Liver (tissue), 9 donors: Measurements from ENCODE around the gene CXCL1. TPM values are rescaled to one million over a fixed set of nuclear protein-coding genes. Genes with fewer than 3 reads are reported as not detected.

Experiments used
- DNase-seq: peaks from one replicate; pipeline ENCODE4 v3.0.0-alpha.2; 2017; ENCODE audit warnings: low spot score
- H3K27ac ChIP-seq, 2 donors: one replicate each; pipeline ENCODE4 v1.7.0; 2013; ENCODE audit warnings: inconsistent platforms in 2 of 2, low read length in 2 of 2, control low read depth in 1 of 2, low read depth in 1 of 2, mild to moderate bottlenecking in 1 of 2
- H3K27me3 ChIP-seq, 4 donors: one replicate each; pipeline versions ENCODE4 v1.6.1 to v1.7.0; 2013; ENCODE audit warnings: low read length in 3 of 4, inconsistent platforms in 1 of 4, mild to moderate bottlenecking in 1 of 4, moderate library complexity in 1 of 4; ENCODE audit not compliant: control insufficient read depth in 4 of 4, insufficient read depth in 4 of 4
- H3K36me3 ChIP-seq, 4 donors: one replicate each; pipeline versions ENCODE4 v1.6.1 to v1.7.0; 2013; ENCODE audit warnings: low read length in 3 of 4, mild to moderate bottlenecking in 3 of 4, low read depth in 1 of 4, moderate library complexity in 1 of 4; ENCODE audit not compliant: control insufficient read depth in 4 of 4, insufficient read depth in 3 of 4
- H3K4me1 ChIP-seq, 4 donors: one replicate each; pipeline versions ENCODE4 v1.6.1 to v1.7.0; 2013; ENCODE audit warnings: low read length in 3 of 4, mild to moderate bottlenecking in 3 of 4, moderate library complexity in 1 of 4; ENCODE audit not compliant: control insufficient read depth in 4 of 4, insufficient read depth in 4 of 4
- H3K4me3 ChIP-seq, 3 donors: one replicate each; pipeline versions ENCODE4 v1.6.1 to v1.7.0; 2013; ENCODE audit warnings: low read length in 3 of 3, control low read depth in 1 of 3, low read depth in 1 of 3, mild to moderate bottlenecking in 1 of 3
- H3K9ac ChIP-seq, 2 donors: one replicate each; pipeline ENCODE4 v1.7.0; 2013; ENCODE audit warnings: low read length in 2 of 2, mild to moderate bottlenecking in 2 of 2, moderate library complexity in 2 of 2, control low read depth in 1 of 2, low read depth in 1 of 2
- H3K9me3 ChIP-seq, 4 donors: one replicate each; pipeline versions ENCODE4 v1.6.1 to v1.7.0; 2013; ENCODE audit warnings: low read length in 3 of 4; ENCODE audit not compliant: control insufficient read depth in 4 of 4
- EGR1 ChIP-seq, 2 donors: IDR thresholded peaks; 2 replicates each; pipeline ENCODE4 v1.6.1; 2016 to 2018; ENCODE audit warnings: antibody characterized with exemption in 2 of 2, low read depth in 2 of 2
- FOXA1 ChIP-seq: IDR thresholded peaks from 2 replicates; pipeline ENCODE4 v1.6.1; 2016; ENCODE audit warnings: antibody characterized with exemption
- FOXA2 ChIP-seq: IDR thresholded peaks from 2 replicates; pipeline ENCODE4 v1.6.1; 2016; ENCODE audit warnings: antibody characterized with exemption
- GABPA ChIP-seq, 2 donors: IDR thresholded peaks in 1 of 2; conservative IDR thresholded peaks in 1 of 2; 2 replicates each; pipeline ENCODE4 v1.6.1; 2016; ENCODE audit warnings: antibody characterized with exemption in 2 of 2, mild to moderate bottlenecking in 1 of 2, moderate library complexity in 1 of 2
- HNF4A ChIP-seq, 2 donors: conservative IDR thresholded peaks; 2 replicates each; pipeline ENCODE4 v1.6.1; 2016; ENCODE audit warnings: antibody characterized with exemption in 2 of 2, mild to moderate bottlenecking in 2 of 2
- HNF4G ChIP-seq: IDR thresholded peaks from 2 replicates; pipeline ENCODE4 v1.6.1; 2016; ENCODE audit warnings: antibody characterized with exemption
- JUND ChIP-seq, 2 donors: IDR thresholded peaks; 2 replicates each; pipeline ENCODE4 v1.6.1; 2016; ENCODE audit warnings: antibody characterized with exemption in 2 of 2
- NR2F2 ChIP-seq: IDR thresholded peaks from 2 replicates; pipeline ENCODE4 v1.6.1; 2016; ENCODE audit warnings: antibody characterized with exemption
- RAD21 ChIP-seq, 2 donors: IDR thresholded peaks; 2 replicates each; pipeline ENCODE4 v1.6.1; 2016; ENCODE audit warnings: antibody characterized with exemption in 2 of 2, mild to moderate bottlenecking in 2 of 2
- SP1 ChIP-seq: IDR thresholded peaks from 2 replicates; pipeline ENCODE4 v1.6.1; 2018; ENCODE audit warnings: antibody characterized with exemption, mild to moderate bottlenecking
- YY1 ChIP-seq: IDR thresholded peaks from 2 replicates; pipeline ENCODE4 v1.6.1; 2016; ENCODE audit warnings: antibody characterized with exemption, mild to moderate bottlenecking
- WGBS: extraction: QIAGEN DNeasy Blood & Tissue Kit; methylation state at CpG from one replicate; pipeline ENCODE4 v1.1.7; 2013; 5-methylcytosine and 5-hydroxymethylcytosine counted together
- polyA plus RNA-seq, 2 donors: library from polyadenylated mRNA; stranded (reverse) in 1 of 2; unstranded in 1 of 2; fragments of 200-250 nt in 1 of 2; fragments of >200 nt in 1 of 2; fragmentation: Nextera tagmentation in 1 of 2; extraction: Ambion mirVana in 1 of 2; gene quantifications; one replicate each; pipeline versions ENCODE4 v1.2.1 to v1.2.3, GENCODE V29; 2013 to 2015
- total RNA-seq, 2 donors: library from RNA; depleted of rRNA; stranded (reverse); fragments of >200 nt; gene quantifications; one replicate each; pipeline ENCODE4 v1.2.3, GENCODE V29; 2014
- TF ChIP-seq, protein P1 (sequence below): IDR thresholded peaks from 2 replicates; pipeline ENCODE4 v1.6.1; 2016; ENCODE audit warnings: antibody characterized with exemption, mild to moderate bottlenecking
- TF ChIP-seq, protein P2 (sequence below): IDR thresholded peaks from 2 replicates; pipeline ENCODE4 v1.6.1; 2016; ENCODE audit warnings: antibody characterized with exemption
- TF ChIP-seq, protein P3 (sequence below): fragments of 150-350 bp; IDR thresholded peaks from 2 replicates; pipeline ENCODE4 v1.5.1; 2017; ENCODE audit warnings: improper control_type of control experiment, low read depth, low read length; ENCODE audit not compliant: missing input control
- donor health status: healthy.
- donor health status: healthy.
- donor health status: healthy.
- donor health status: healthy.
- donor health status: healthy.

CXCL1 gene
- total and polyA plus RNA-seq, 4 donors, result 0.97 to 4.2 (median 2.8) TPM; not detected in 1

DNA sequence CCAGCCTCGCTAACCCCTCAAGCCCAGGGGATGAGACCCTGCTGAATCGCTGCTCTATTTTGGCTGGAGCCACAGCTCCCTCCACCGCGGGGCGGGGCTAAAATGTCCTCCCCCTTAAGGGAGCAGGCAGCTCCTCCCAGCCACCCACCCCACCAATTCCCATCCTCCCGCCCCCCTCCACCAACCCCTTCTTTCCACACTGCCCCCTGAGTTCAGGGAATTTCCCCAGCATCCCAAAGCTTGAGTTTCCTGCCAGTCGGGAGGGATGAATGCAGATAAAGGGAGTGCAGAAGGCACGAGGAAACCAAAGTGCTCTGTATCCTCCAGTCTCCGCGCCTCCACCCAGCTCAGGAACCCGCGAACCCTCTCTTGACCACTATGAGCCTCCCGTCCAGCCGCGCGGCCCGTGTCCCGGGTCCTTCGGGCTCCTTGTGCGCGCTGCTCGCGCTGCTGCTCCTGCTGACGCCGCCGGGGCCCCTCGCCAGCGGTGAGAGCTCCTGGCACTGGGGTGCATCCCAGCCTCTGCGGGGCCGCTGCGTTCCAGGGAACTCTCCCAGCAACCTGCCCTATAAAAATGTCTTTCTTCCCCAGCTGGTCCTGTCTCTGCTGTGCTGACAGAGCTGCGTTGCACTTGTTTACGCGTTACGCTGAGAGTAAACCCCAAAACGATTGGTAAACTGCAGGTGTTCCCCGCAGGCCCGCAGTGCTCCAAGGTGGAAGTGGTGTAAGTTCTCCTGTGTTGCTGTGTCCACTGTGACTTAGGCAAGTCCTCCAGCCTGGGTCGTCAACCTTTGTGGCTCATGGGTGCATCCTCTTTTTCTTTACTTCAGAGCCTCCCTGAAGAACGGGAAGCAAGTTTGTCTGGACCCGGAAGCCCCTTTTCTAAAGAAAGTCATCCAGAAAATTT is 32.6 kb upstream of the CXCL1 start, which contains the start of gene CXCL6:
Gene CXCL6, plus strand, starts transcription at position 306 of the 907 bp plus-strand sequence. Its CDS starts 73 bp downstream, at position 379.
- no peaks in the 10 kb centered on the region for H3K36me3 ChIP-seq
- peaks cover 0 to 2% (median 0%) of the 10 kb centered on the region in 4 donors for H3K27me3 ChIP-seq
- no peak for DNase-seq
- 8% methylated on average over 41 of the region's 41 CpGs for WGBS
- peaks cover 0 to 6% (median 3%) of the 10 kb centered on the region in 4 donors for H3K4me1 ChIP-seq
- no peak within 1 kb of the TSS for H3K9ac ChIP-seq
- H3K27ac ChIP-seq, result peak within 1 kb of the TSS in 1 of 2 donors; percentile 19
- H3K9me3 ChIP-seq, result no peaks in the 10 kb centered on the region
- TF ChIP-seq HNF4A (conservative IDR thresholded peaks at IDR 0.05), result no peak
- TF ChIP-seq HNF4G, result no peak
- no peak for TF ChIP-seq YY1
- peak within 1 kb of the TSS; percentile 20 to 42 (median 42) for H3K4me3 ChIP-seq

DNA sequence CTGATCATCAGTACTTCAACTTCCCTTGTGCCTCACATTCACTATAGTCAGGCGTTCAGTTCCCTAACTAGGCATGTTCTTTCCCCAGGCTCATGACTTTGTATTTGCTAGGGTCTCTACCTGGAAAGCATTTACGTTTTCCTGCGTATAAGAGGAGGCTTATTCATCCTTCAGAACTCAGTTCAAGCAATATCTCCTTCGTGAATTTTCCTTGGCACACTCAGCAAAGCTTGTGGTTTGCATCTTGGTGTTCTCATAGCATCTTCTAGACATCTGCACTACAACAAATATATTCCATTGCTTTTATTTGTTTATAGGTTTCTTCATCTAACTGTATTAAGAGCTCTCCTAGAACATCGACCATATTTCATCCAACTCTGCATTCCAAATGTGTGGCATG is 30.1 kb upstream of the CXCL1 start:
- Histone ChIP-seq H3K4me3 (no peak overlapping the region), H3K27ac (no peak overlapping the region), H3K4me1 (peaks cover 0 to 6% (median 3%) of the 10 kb centered on the region in 4 donors), H3K9me3 (no peaks in the 10 kb centered on the region), H3K9ac (no peak overlapping the region), H3K36me3 (no peaks in the 10 kb centered on the region), H3K27me3 (peaks cover 0 to 2% (median 0%) of the 10 kb centered on the region in 4 donors)
- 77% methylated on average over 5 of the region's 5 CpGs for WGBS
- no peak for DNase-seq
- TF ChIP-seq HNF4A (conservative IDR thresholded peaks at IDR 0.05) (no peak), GABPA (IDR thresholded peaks at IDR 0.05 in 1 of 2, conservative IDR thresholded peaks at IDR 0.05 in 1 of 2) (no peak), HNF4G (no peak), FOXA2 (no peak), RAD21 (IDR thresholded peaks at IDR 0.05) (no peak), EGR1 (IDR thresholded peaks at IDR 0.05; ENCODE audit: low read depth in 2 of 2) (no peak)
- TF ChIP-seq, protein P1, sequence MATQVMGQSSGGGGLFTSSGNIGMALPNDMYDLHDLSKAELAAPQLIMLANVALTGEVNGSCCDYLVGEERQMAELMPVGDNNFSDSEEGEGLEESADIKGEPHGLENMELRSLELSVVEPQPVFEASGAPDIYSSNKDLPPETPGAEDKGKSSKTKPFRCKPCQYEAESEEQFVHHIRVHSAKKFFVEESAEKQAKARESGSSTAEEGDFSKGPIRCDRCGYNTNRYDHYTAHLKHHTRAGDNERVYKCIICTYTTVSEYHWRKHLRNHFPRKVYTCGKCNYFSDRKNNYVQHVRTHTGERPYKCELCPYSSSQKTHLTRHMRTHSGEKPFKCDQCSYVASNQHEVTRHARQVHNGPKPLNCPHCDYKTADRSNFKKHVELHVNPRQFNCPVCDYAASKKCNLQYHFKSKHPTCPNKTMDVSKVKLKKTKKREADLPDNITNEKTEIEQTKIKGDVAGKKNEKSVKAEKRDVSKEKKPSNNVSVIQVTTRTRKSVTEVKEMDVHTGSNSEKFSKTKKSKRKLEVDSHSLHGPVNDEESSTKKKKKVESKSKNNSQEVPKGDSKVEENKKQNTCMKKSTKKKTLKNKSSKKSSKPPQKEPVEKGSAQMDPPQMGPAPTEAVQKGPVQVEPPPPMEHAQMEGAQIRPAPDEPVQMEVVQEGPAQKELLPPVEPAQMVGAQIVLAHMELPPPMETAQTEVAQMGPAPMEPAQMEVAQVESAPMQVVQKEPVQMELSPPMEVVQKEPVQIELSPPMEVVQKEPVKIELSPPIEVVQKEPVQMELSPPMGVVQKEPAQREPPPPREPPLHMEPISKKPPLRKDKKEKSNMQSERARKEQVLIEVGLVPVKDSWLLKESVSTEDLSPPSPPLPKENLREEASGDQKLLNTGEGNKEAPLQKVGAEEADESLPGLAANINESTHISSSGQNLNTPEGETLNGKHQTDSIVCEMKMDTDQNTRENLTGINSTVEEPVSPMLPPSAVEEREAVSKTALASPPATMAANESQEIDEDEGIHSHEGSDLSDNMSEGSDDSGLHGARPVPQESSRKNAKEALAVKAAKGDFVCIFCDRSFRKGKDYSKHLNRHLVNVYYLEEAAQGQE, result no peak
- TF ChIP-seq, protein P2, sequence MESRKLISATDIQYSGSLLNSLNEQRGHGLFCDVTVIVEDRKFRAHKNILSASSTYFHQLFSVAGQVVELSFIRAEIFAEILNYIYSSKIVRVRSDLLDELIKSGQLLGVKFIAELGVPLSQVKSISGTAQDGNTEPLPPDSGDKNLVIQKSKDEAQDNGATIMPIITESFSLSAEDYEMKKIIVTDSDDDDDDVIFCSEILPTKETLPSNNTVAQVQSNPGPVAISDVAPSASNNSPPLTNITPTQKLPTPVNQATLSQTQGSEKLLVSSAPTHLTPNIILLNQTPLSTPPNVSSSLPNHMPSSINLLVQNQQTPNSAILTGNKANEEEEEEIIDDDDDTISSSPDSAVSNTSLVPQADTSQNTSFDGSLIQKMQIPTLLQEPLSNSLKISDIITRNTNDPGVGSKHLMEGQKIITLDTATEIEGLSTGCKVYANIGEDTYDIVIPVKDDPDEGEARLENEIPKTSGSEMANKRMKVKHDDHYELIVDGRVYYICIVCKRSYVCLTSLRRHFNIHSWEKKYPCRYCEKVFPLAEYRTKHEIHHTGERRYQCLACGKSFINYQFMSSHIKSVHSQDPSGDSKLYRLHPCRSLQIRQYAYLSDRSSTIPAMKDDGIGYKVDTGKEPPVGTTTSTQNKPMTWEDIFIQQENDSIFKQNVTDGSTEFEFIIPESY, result no peak

DNA sequence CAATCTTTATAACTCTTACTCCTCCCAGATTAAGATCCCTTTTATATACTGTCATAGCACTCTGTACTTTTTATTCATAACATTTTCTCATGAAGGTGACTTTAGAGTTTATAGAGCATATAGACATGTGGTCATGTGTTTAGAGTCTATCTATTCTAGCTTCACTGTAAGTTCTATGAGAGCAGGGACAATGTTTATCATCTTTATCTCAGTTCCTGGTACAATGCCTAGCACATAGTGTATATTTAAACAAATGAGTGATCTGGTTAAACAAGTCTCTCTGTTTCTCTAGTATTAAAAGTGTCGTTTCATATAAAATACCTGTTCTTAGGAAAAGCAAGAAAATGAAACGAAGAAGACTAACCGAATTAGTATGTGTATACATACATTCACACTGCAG is 29.5 kb upstream of the CXCL1 start:
- H3K4me3 ChIP-seq, result no peak overlapping the region
- H3K4me1 ChIP-seq, result peaks cover 0 to 6% (median 3%) of the 10 kb centered on the region in 4 donors
- no peaks in the 10 kb centered on the region for H3K36me3 ChIP-seq
- no peaks in the 10 kb centered on the region for H3K9me3 ChIP-seq
- H3K27me3 ChIP-seq, result peaks cover 0 to 2% (median 0%) of the 10 kb centered on the region in 4 donors
- no peak overlapping the region for H3K27ac ChIP-seq
- H3K9ac ChIP-seq, result no peak overlapping the region
- WGBS, result 82% methylated on average over 3 of the region's 3 CpGs
- DNase-seq, result no peak
- TF ChIP-seq NR2F2 (no peak), HNF4A (conservative IDR thresholded peaks at IDR 0.05) (no peak), SP1 (no peak), JUND (IDR thresholded peaks at IDR 0.05) (no peak), FOXA1 (no peak), HNF4G (no peak), RAD21 (IDR thresholded peaks at IDR 0.05) (no peak), YY1 (no peak)
- TF ChIP-seq, protein P3, sequence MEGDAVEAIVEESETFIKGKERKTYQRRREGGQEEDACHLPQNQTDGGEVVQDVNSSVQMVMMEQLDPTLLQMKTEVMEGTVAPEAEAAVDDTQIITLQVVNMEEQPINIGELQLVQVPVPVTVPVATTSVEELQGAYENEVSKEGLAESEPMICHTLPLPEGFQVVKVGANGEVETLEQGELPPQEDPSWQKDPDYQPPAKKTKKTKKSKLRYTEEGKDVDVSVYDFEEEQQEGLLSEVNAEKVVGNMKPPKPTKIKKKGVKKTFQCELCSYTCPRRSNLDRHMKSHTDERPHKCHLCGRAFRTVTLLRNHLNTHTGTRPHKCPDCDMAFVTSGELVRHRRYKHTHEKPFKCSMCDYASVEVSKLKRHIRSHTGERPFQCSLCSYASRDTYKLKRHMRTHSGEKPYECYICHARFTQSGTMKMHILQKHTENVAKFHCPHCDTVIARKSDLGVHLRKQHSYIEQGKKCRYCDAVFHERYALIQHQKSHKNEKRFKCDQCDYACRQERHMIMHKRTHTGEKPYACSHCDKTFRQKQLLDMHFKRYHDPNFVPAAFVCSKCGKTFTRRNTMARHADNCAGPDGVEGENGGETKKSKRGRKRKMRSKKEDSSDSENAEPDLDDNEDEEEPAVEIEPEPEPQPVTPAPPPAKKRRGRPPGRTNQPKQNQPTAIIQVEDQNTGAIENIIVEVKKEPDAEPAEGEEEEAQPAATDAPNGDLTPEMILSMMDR, result no peak
- TF ChIP-seq, protein P1, result no peak
